Measurements from ENCODE around the gene SLC25A13.

GRCh38 chr7:96189129-96189820, 132.6 kb downstream of the SLC25A13 start:
- TF ChIP-seq, protein P1, sequence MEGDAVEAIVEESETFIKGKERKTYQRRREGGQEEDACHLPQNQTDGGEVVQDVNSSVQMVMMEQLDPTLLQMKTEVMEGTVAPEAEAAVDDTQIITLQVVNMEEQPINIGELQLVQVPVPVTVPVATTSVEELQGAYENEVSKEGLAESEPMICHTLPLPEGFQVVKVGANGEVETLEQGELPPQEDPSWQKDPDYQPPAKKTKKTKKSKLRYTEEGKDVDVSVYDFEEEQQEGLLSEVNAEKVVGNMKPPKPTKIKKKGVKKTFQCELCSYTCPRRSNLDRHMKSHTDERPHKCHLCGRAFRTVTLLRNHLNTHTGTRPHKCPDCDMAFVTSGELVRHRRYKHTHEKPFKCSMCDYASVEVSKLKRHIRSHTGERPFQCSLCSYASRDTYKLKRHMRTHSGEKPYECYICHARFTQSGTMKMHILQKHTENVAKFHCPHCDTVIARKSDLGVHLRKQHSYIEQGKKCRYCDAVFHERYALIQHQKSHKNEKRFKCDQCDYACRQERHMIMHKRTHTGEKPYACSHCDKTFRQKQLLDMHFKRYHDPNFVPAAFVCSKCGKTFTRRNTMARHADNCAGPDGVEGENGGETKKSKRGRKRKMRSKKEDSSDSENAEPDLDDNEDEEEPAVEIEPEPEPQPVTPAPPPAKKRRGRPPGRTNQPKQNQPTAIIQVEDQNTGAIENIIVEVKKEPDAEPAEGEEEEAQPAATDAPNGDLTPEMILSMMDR (IDR thresholded peaks at IDR 0.05), result no peak
- no peak for TF ChIP-seq POLR2A (IDR thresholded peaks at IDR 0.05)

Measured in testis (tissue), 2 donors.